GM23338 (cell line): Measurements from ENCODE around the gene IFI27. TPM values are rescaled to one million over a fixed set of nuclear protein-coding genes. Genes with fewer than 3 reads are reported as not detected.

Experiments
- ATAC-seq: fragments of 200-7000 bp; cut with Tn5 transposase; 3 replicates; pipeline ENCODE4 v1.9.1; 2020
- DNase-seq: peaks from one replicate; pipeline ENCODE4 v3.0.0-alpha.2; 2015; ENCODE audit warnings: low spot score
- H2AFZ ChIP-seq: fragments of 200-600 bp; sonication (generic); 2 replicates; pipeline ENCODE4 v1.8.0; 2016; ENCODE audit warnings: antibody characterized with exemption, mild to moderate bottlenecking, moderate library complexity
- H3F3A ChIP-seq: fragments of 200-600 bp; sonication (generic); replicated peaks from 2 replicates; pipeline ENCODE4 v1.8.0; 2017; ENCODE audit warnings: antibody characterized with exemption, mixed run types, low read depth
- H3K27ac ChIP-seq: fragments of 200-600 bp; sonication (generic); 2 replicates; pipeline ENCODE4 v1.6.1; 2016; ENCODE audit warnings: low read depth
- H3K27me3 ChIP-seq: fragments of 200-600 bp; sonication (generic); 2 replicates; pipeline ENCODE4 v1.8.0; 2016; ENCODE audit warnings: mild to moderate bottlenecking, mixed run types, moderate library complexity; ENCODE audit not compliant: insufficient read depth
- H3K36me3 ChIP-seq: fragments of 200-600 bp; sonication (generic); 2 replicates; pipeline ENCODE4 v1.8.0; 2016; ENCODE audit warnings: mild to moderate bottlenecking; ENCODE audit not compliant: insufficient read depth
- H3K4me1 ChIP-seq: fragments of 200-600 bp; sonication (generic); 2 replicates; pipeline ENCODE4 v1.8.0; 2016; ENCODE audit warnings: mild to moderate bottlenecking, moderate library complexity; ENCODE audit not compliant: insufficient read depth
- H3K4me2 ChIP-seq: fragments of 200-600 bp; sonication (generic); 2 replicates; pipeline ENCODE4 v1.7.1; 2017; ENCODE audit warnings: mixed run types
- H3K4me3 ChIP-seq: fragments of 200-600 bp; sonication (generic); 2 replicates; pipeline ENCODE4 v1.6.1; 2016; ENCODE audit warnings: mixed run types
- H3K79me2 ChIP-seq: fragments of 200-600 bp; sonication (generic); replicated peaks from 2 replicates; pipeline ENCODE4 v1.8.0; 2017; ENCODE audit warnings: mild to moderate bottlenecking; ENCODE audit not compliant: insufficient read depth
- H3K9me2 ChIP-seq: fragments of 200-600 bp; sonication (generic); 2 replicates; pipeline ENCODE4 v1.8.0; 2017; ENCODE audit not compliant: insufficient read depth
- H4K20me1 ChIP-seq: fragments of 200-600 bp; sonication (generic); replicated peaks from 2 replicates; pipeline ENCODE4 v1.8.0; 2017; ENCODE audit warnings: mild to moderate bottlenecking; ENCODE audit not compliant: insufficient read depth
- H3K27ac Mint-ChIP-seq: 2 replicates; pipeline ENCODE4 v1.8.0; 2020; ENCODE audit warnings: inconsistent platforms, mild to moderate bottlenecking, moderate library complexity, mixed read lengths
- H3K27me3 Mint-ChIP-seq: 3 replicates; pipeline ENCODE4 v1.8.0; 2022; ENCODE audit warnings: low read depth, mild to moderate bottlenecking, moderate library complexity, mixed read lengths, inconsistent platforms; ENCODE audit not compliant: insufficient read depth, poor library complexity
- H3K36me3 Mint-ChIP-seq: 3 replicates; pipeline ENCODE4 v1.8.0; 2021; ENCODE audit warnings: low read depth, mild to moderate bottlenecking, inconsistent platforms, moderate library complexity, mixed read lengths
- H3K4me1 Mint-ChIP-seq: 3 replicates; pipeline ENCODE4 v1.8.0; 2020; ENCODE audit warnings: mild to moderate bottlenecking, inconsistent platforms, mixed read lengths
- H3K4me3 Mint-ChIP-seq: 3 replicates; pipeline ENCODE4 v1.8.0; 2021; ENCODE audit warnings: moderate library complexity, mild to moderate bottlenecking, inconsistent platforms, mixed read lengths
- H3K9me3 Mint-ChIP-seq: 3 replicates; pipeline ENCODE4 v1.8.0; 2020; ENCODE audit warnings: moderate library complexity, mild to moderate bottlenecking, inconsistent platforms, mixed read lengths
- CREB1 ChIP-seq: fragments of 250-450 bp; sonication (Bioruptor Pico); IDR thresholded peaks from 2 replicates; pipeline ENCODE4 v1.5.0; 2020; ENCODE audit warnings: low read depth, mild to moderate bottlenecking, moderate library complexity
- CTCF ChIP-seq, 2 experiments: fragments of 200-600 bp in 1 of 2; sonication (generic) in 1 of 2; conservative IDR thresholded peaks; 2 replicates each; pipeline versions ENCODE4 v1.5.1 to v1.6.1; 2016 to 2017; ENCODE audit warnings: antibody characterized with exemption in 2 of 2, low read depth in 2 of 2, mild to moderate bottlenecking in 2 of 2, moderate library complexity in 1 of 2
- EZH2 ChIP-seq: fragments of 200-600 bp; sonication (generic); IDR thresholded peaks from one replicate; pipeline ENCODE4 v1.8.0; 2017; ENCODE audit warnings: antibody characterized with exemption, mild to moderate bottlenecking, low read depth; ENCODE audit not compliant: unreplicated experiment
- EZH2phosphoT487 ChIP-seq: fragments of 200-600 bp; sonication (generic); IDR thresholded peaks from one replicate; pipeline ENCODE4 v1.8.1; 2018; ENCODE audit warnings: antibody characterized with exemption; ENCODE audit not compliant: unreplicated experiment
- JUNB ChIP-seq: IDR thresholded peaks from one replicate; pipeline ENCODE4 v1.6.1; 2016; ENCODE audit warnings: antibody characterized with exemption; ENCODE audit not compliant: unreplicated experiment
- NANOG ChIP-seq: IDR thresholded peaks from 2 replicates; pipeline ENCODE4 v1.6.1; 2016; ENCODE audit warnings: antibody characterized with exemption, borderline replicate concordance
- POLR2AphosphoS5 ChIP-seq: IDR thresholded peaks from 2 replicates; pipeline ENCODE4 v1.6.1; 2016; ENCODE audit warnings: antibody characterized with exemption, low read depth
- REST ChIP-seq: IDR thresholded peaks from one replicate; pipeline ENCODE4 v1.6.1; 2018; ENCODE audit warnings: antibody characterized with exemption; ENCODE audit not compliant: unreplicated experiment
- STAT1 ChIP-seq: IDR thresholded peaks from one replicate; pipeline ENCODE4 v1.6.1; 2016; ENCODE audit warnings: antibody characterized with exemption; ENCODE audit not compliant: unreplicated experiment
- ZNF114 ChIP-seq: fragments of 250-450 bp; sonication (Bioruptor Pico); IDR thresholded peaks from 2 replicates; pipeline ENCODE4 v1.5.0; 2020; ENCODE audit warnings: mild to moderate bottlenecking, moderate library complexity
- ZNF331 ChIP-seq: fragments of 250-450 bp; sonication (Bioruptor Pico); IDR thresholded peaks from 2 replicates; pipeline ENCODE4 v1.5.0; 2020; ENCODE audit warnings: low read depth, mild to moderate bottlenecking, moderate library complexity
- ZNF462 ChIP-seq: fragments of 250-450 bp; sonication (Bioruptor Pico); IDR thresholded peaks from 2 replicates; pipeline ENCODE4 v1.5.0; 2020; ENCODE audit warnings: mild to moderate bottlenecking, moderate library complexity
- polyA plus RNA-seq: library from polyadenylated mRNA; unstranded; fragments of >200 nt; fragmentation: Nextera tagmentation; extraction: Ambion mirVana; gene quantifications from 2 replicates; pipeline ENCODE4 v1.2.1, GENCODE V29; 2016
- total RNA-seq: library from RNA; depleted of rRNA; stranded (reverse); fragments of >200 nt; shearing (Covaris generic); gene quantifications from 2 replicates; pipeline ENCODE4 v1.2.3, GENCODE V29; 2014
- TF ChIP-seq, protein P1 (sequence below): IDR thresholded peaks from 2 replicates; pipeline ENCODE4 v1.6.1; 2016; ENCODE audit warnings: antibody characterized with exemption

The IFI27 gene
- total and polyA plus RNA-seq, 2 experiments from 2014 or later: 0.49 to 1.2 TPM

DNA sequence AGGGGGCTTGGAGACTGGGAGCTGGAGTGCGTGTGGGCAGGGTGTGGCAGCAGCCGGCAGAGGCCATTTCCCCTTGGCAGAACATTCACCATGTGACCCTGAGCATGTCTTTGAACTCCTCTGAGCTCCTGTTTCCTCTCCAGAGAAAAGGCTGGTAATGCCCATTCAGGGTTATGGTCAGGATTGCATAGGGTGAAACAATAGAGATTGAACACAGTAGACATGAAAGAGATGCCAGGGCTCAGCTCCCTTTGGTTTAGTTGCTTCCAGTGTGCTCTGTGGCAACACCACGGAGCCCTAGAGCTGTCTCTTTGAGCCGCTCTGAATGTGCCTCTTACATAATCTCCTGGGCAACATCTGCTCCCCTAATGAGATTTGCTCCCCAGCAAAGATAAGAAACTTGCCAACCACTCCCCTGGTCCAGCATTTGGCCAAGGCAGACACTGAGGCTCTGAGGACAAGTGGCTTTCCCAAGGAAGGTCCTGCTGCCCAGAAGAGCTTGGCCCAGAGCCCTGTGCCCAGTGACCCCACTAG, 4.6 kb downstream of the IFI27 start:
- Mint-ChIP-seq H3K4me3 (no peak overlapping the region), H3K27ac (no peak overlapping the region)

More for the DNA sequence above, 4.6 kb downstream of the IFI27 start:
- no peak for DNase-seq
- no peaks in the 10 kb centered on the region for H4K20me1 ChIP-seq
- no peaks in the 10 kb centered on the region for H3K4me1 ChIP-seq
- H3K4me1 Mint-ChIP-seq: peaks cover 9% of the 10 kb centered on the region; the same call in 2 of the 3 replicates
- peaks cover 1% of the 10 kb centered on the region for H3K27me3 Mint-ChIP-seq
- ATAC-seq: no peak
- no peaks in the 10 kb centered on the region for H3K27me3 ChIP-seq
- H3K4me2 ChIP-seq: no peak overlapping the region
- no peak overlapping the region for H3K27ac ChIP-seq
- H3K36me3 Mint-ChIP-seq: no peaks in the 10 kb centered on the region
- no peak overlapping the region for H3K4me3 ChIP-seq
- no peaks in the 10 kb centered on the region for H3F3A ChIP-seq
- H3K9me2 ChIP-seq: no peaks in the 10 kb centered on the region
- H3K79me2 ChIP-seq: no peaks in the 10 kb centered on the region
- H3K9me3 Mint-ChIP-seq: peaks cover 6% of the 10 kb centered on the region; the same call in 2 of the 3 replicates
- TF ChIP-seq REST: no peak
- TF ChIP-seq ZNF462 (CRISPR knock-in tag): no peak
- TF ChIP-seq, protein P1, sequence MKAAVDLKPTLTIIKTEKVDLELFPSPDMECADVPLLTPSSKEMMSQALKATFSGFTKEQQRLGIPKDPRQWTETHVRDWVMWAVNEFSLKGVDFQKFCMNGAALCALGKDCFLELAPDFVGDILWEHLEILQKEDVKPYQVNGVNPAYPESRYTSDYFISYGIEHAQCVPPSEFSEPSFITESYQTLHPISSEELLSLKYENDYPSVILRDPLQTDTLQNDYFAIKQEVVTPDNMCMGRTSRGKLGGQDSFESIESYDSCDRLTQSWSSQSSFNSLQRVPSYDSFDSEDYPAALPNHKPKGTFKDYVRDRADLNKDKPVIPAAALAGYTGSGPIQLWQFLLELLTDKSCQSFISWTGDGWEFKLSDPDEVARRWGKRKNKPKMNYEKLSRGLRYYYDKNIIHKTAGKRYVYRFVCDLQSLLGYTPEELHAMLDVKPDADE: no peak
- TF ChIP-seq STAT1: no peak
- TF ChIP-seq CREB1 (CRISPR knock-in tag): no peak
- TF ChIP-seq JUNB: no peak
- no peak for TF ChIP-seq EZH2phosphoT487
- no peak for TF ChIP-seq ZNF331 (CRISPR knock-in tag)
- TF ChIP-seq EZH2: no peak
- no peak for TF ChIP-seq NANOG
- no peak for TF ChIP-seq ZNF114 (CRISPR knock-in tag)
- TF ChIP-seq POLR2AphosphoS5: no peak
- TF ChIP-seq CTCF (conservative IDR thresholded peaks at IDR 0.05; ENCODE audit: low read depth in 2 of 2): no peak
- no peak overlapping the region for H2AFZ ChIP-seq
- no peaks in the 10 kb centered on the region for H3K36me3 ChIP-seq
